Measurements from ENCODE around the gene KCNIP1.

DNA sequence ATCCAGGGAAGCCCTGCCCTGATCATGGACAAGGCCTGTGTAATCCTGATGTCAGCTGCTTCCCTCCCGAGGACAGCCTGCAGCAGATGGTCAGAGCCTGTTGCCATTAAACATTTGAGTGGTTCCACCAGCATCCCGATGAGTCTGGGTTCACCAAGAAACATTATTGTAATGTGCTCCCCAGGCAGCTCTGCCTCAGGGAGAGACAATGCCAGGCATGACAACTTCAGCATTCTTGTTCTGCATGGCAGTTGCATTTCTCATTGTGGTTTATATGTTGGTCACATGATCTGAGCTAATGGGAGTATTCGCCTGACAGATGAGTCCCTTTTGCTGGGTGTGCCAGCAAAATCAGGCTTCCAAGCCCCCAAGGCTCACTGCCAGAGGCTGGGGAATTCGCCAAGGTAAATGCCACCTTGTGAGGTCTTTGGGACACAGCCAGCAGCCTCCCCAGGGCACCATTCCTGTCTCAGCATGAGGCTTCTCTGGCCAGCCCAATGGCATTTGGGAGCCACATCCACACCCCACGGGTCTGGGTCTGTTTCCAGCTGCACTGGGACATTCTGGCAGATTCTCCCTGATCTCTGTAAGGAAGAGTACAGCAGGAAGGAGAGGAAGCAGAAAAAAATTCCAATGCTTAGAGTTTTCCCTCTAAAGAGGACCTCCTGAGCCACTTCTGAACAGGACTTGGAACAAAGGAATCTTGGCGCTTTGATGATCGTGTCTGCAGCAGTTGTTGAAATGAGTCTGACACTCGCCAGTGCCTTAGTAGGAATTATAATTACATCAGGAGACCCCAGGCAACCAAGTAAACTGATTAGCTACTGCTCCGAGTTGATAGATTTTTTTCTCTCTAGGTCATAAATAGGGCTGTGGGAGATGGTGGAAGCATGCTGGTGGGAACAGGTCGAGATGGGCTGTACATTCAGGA is 18.7 kb downstream of the KCNIP1 start:
- TF ChIP-seq GATA2 (IDR thresholded peaks at IDR 0.05; ENCODE audit: low read depth, low read length) (no peak), GATA3 (IDR thresholded peaks at IDR 0.05; ENCODE audit: low read depth, low read length) (no peak)

All from SH-SY5Y (cell line).